Measurements from ENCODE around the gene MCM10.

- TF ChIP-seq CTCF (IDR thresholded peaks at IDR 0.05): no peak
- no peak for TF ChIP-seq EZH2 (IDR thresholded peaks at IDR 0.05)
These were observed 80.3 kb downstream of the MCM10 start for GRCh38 chr10:13241613-13242012.

Measured in neural progenitor cell (in vitro differentiated cells).